Neutrophil (primary cell): ENCODE measurements around the gene DAPK1.

Experiments
- H3K27ac ChIP-seq: fragments of 200-600 bp; sonication (generic); 2 replicates; pipeline ENCODE4 v1.5.1; 2016; ENCODE audit warnings: mild to moderate bottlenecking, moderate library complexity
- H3K27me3 ChIP-seq: fragments of 200-600 bp; sonication (generic); 2 replicates; pipeline ENCODE4 v1.6.0; 2016; ENCODE audit warnings: mild to moderate bottlenecking
- H3K36me3 ChIP-seq: fragments of 200-600 bp; sonication (generic); 2 replicates; pipeline ENCODE4 v1.5.1; 2017
- H3K4me1 ChIP-seq, 2 experiments: fragments of 200-600 bp in 1 of 2; sonication (generic) in 1 of 2; 1 replicate in 1 of 2; 2 replicates in 1 of 2; pipeline versions ENCODE4 v1.5.1 to v1.6.1; 2013 to 2016; ENCODE audit warnings: low read depth in 1 of 2, low read length in 1 of 2, mild to moderate bottlenecking in 1 of 2, moderate library complexity in 1 of 2; ENCODE audit not compliant: control insufficient read depth in 1 of 2, insufficient read depth in 1 of 2
- H3K4me3 ChIP-seq, 2 experiments: fragments of 200-600 bp in 1 of 2; sonication (generic) in 1 of 2; 1 replicate in 1 of 2; 2 replicates in 1 of 2; pipeline ENCODE4 v1.5.1; 2013 to 2016; ENCODE audit warnings: low read depth in 1 of 2, low read length in 1 of 2, mild to moderate bottlenecking in 1 of 2, moderate library complexity in 1 of 2
- H3K9me3 ChIP-seq: fragments of 200-600 bp; sonication (generic); 2 replicates; pipeline ENCODE4 v1.5.1; 2016
- CTCF ChIP-seq: fragments of 200-600 bp; sonication (generic); IDR thresholded peaks from 2 replicates; pipeline ENCODE4 v1.5.1; 2016; ENCODE audit warnings: antibody characterized with exemption

Gene DAPK1

GRCh38 chr9:87656485-87656884, 158.8 kb downstream of the DAPK1 start:
- Histone ChIP-seq H3K4me3 (no peak overlapping the region), H3K4me1 (no peaks in the 10 kb centered on the region), H3K27me3 (no peaks in the 10 kb centered on the region), H3K9me3 (no peaks in the 10 kb centered on the region), H3K27ac (no peak overlapping the region), H3K36me3 (peaks cover 5% of the 10 kb centered on the region)
- no peak for TF ChIP-seq CTCF

GRCh38 chr9:87657190-87657589, 159.5 kb downstream of the DAPK1 start:
- no peak for TF ChIP-seq CTCF
- peaks cover 5% of the 10 kb centered on the region for H3K36me3 ChIP-seq

GRCh38 chr9:87657893-87658292, 160.2 kb downstream of the DAPK1 start:
- H3K36me3 ChIP-seq, result peaks cover 5% of the 10 kb centered on the region
- H3K27me3 ChIP-seq, result no peaks in the 10 kb centered on the region
- TF ChIP-seq CTCF, result no peak
- no peak overlapping the region for H3K27ac ChIP-seq
- H3K9me3 ChIP-seq, result no peaks in the 10 kb centered on the region
- H3K4me1 ChIP-seq, result no peaks in the 10 kb centered on the region
- H3K4me3 ChIP-seq, result no peak overlapping the region

More at GRCh38 chr9:87657190-87657589, 159.5 kb downstream of the DAPK1 start:
- Histone ChIP-seq H3K4me1 (no peaks in the 10 kb centered on the region), H3K9me3 (no peaks in the 10 kb centered on the region), H3K27ac (no peak overlapping the region), H3K4me3 (no peak overlapping the region), H3K27me3 (no peaks in the 10 kb centered on the region)

- no peak for TF ChIP-seq CTCF
- H3K27ac ChIP-seq, result no peak overlapping the region
- no peaks in the 10 kb centered on the region for H3K4me1 ChIP-seq
- H3K4me3 ChIP-seq, result no peak overlapping the region
- no peaks in the 10 kb centered on the region for H3K9me3 ChIP-seq
- peaks cover 5% of the 10 kb centered on the region for H3K36me3 ChIP-seq
- H3K27me3 ChIP-seq, result no peaks in the 10 kb centered on the region
Measured at GRCh38 chr9:87658511-87658910, 160.8 kb downstream of the DAPK1 start.

- Histone ChIP-seq H3K9me3 (no peaks in the 10 kb centered on the region), H3K4me1 (no peaks in the 10 kb centered on the region), H3K4me3 (no peak overlapping the region), H3K36me3 (peaks cover 5% of the 10 kb centered on the region), H3K27me3 (no peaks in the 10 kb centered on the region), H3K27ac (no peak overlapping the region)
- no peak for TF ChIP-seq CTCF
Measured at GRCh38 chr9:87659534-87660419, 162.1 kb downstream of the DAPK1 start.
